OCI-LY1 (cell line): ENCODE measurements around the gene TRAK1.

ENCODE experiments used
- H2AFZ ChIP-seq: fragments of 200-600 bp; sonication (generic), shearing (Covaris generic); 2 replicates; pipeline ENCODE4 v1.6.0; 2014; ENCODE audit warnings: antibody characterized with exemption, mild to moderate bottlenecking, low read length
- H3F3A ChIP-seq: fragments of 200-600 bp; sonication (generic), shearing (Covaris generic); 2 replicates; pipeline ENCODE4 v1.6.0; 2014; ENCODE audit warnings: mild to moderate bottlenecking, antibody characterized with exemption, low read length, moderate library complexity; ENCODE audit not compliant: insufficient read depth
- H3K27ac ChIP-seq: fragments of 200-600 bp; sonication (generic); 2 replicates; pipeline ENCODE4 v1.5.1; 2014; ENCODE audit warnings: low read length, mixed run types, mild to moderate bottlenecking, low read depth; ENCODE audit not compliant: poor library complexity, severe bottlenecking
- H3K27me3 ChIP-seq: fragments of 200-600 bp; sonication (generic); 2 replicates; pipeline ENCODE4 v1.6.0; 2014; ENCODE audit warnings: antibody characterized with exemption, mild to moderate bottlenecking, low read length, moderate library complexity; ENCODE audit not compliant: insufficient read depth
- H3K36me3 ChIP-seq: fragments of 200-600 bp; sonication (generic); 2 replicates; pipeline ENCODE4 v1.6.1; 2014; ENCODE audit warnings: mild to moderate bottlenecking, antibody characterized with exemption, low read length, moderate library complexity, mixed read lengths; ENCODE audit not compliant: insufficient read depth
- H3K4me1 ChIP-seq: fragments of 200-600 bp; sonication (generic); 2 replicates; pipeline ENCODE4 v1.5.1; 2014; ENCODE audit warnings: mild to moderate bottlenecking, low read length, moderate library complexity; ENCODE audit not compliant: insufficient read depth, severe bottlenecking
- H3K4me2 ChIP-seq: fragments of 200-600 bp; sonication (generic), shearing (Covaris generic); 2 replicates; pipeline ENCODE4 v1.6.1; 2014; ENCODE audit warnings: low read length
- H3K4me3 ChIP-seq: fragments of 200-600 bp; sonication (generic); 2 replicates; pipeline ENCODE4 v1.5.1; 2014; ENCODE audit warnings: low read length, low read depth, mild to moderate bottlenecking, mixed read lengths; ENCODE audit not compliant: poor library complexity, severe bottlenecking
- H3K79me2 ChIP-seq: fragments of 200-600 bp; shearing (Covaris generic); 2 replicates; pipeline ENCODE4 v1.6.1; 2016; ENCODE audit warnings: mixed run types, low read length, mixed read lengths; ENCODE audit not compliant: insufficient read depth
- H3K9ac ChIP-seq: fragments of 200-600 bp; sonication (generic), shearing (Covaris generic); 2 replicates; pipeline ENCODE4 v1.6.1; 2014; ENCODE audit warnings: mild to moderate bottlenecking, low read length, mixed read lengths
- H3K9me2 ChIP-seq: fragments of 200-600 bp; sonication (generic), shearing (Covaris generic); 2 replicates; pipeline ENCODE4 v1.6.1; 2014; ENCODE audit warnings: low read depth, mild to moderate bottlenecking, low read length, mixed read lengths
- H3K9me3 ChIP-seq: fragments of 200-600 bp; shearing (Covaris generic); 2 replicates; pipeline ENCODE4 v1.6.1; 2014; ENCODE audit warnings: low read length, mixed read lengths
- H4K20me1 ChIP-seq: fragments of 200-600 bp; sonication (generic), shearing (Covaris generic); 2 replicates; pipeline ENCODE4 v1.6.0; 2016; ENCODE audit warnings: mild to moderate bottlenecking, low read length; ENCODE audit not compliant: insufficient read depth
- CTCF ChIP-seq: fragments of 200-600 bp; sonication (generic), shearing (Covaris generic); IDR thresholded peaks from 2 replicates; pipeline ENCODE4 v1.5.1; 2017; ENCODE audit warnings: mild to moderate bottlenecking, antibody characterized with exemption, low read length, moderate library complexity, mixed read lengths
- EZH2 ChIP-seq: fragments of 200-600 bp; sonication (generic), shearing (Covaris generic); IDR thresholded peaks from 2 replicates; pipeline ENCODE4 v1.8.0; 2017; ENCODE audit warnings: borderline replicate concordance, mixed run types, mild to moderate bottlenecking, antibody characterized with exemption, low read length, moderate library complexity, mixed read lengths

Gene TRAK1

GRCh38 chr3:42143440-42143839 lies 52.3 kb downstream of the TRAK1 start:
- Histone ChIP-seq H3K4me3 (no peak overlapping the region), H3K4me1 (peaks cover 57% of the 10 kb centered on the region), H3K9me2 (no peaks in the 10 kb centered on the region), H3K27ac (no peak overlapping the region), H3F3A (no peaks in the 10 kb centered on the region), H3K9ac (no peak overlapping the region), H3K4me2 (no peak overlapping the region), H3K79me2 (peaks cover 24% of the 10 kb centered on the region), H3K36me3 (peaks cover 4% of the 10 kb centered on the region; the same call in 1 of the 2 replicates), H2AFZ (no peak overlapping the region), H3K27me3 (no peaks in the 10 kb centered on the region), H3K9me3 (no peaks in the 10 kb centered on the region), H4K20me1 (no peaks in the 10 kb centered on the region)
- TF ChIP-seq EZH2 (no peak), CTCF (no peak)

- Histone ChIP-seq H3K4me3 (no peak overlapping the region), H3K9ac (no peak overlapping the region), H3K9me2 (no peaks in the 10 kb centered on the region), H2AFZ (no peak overlapping the region), H3K9me3 (no peaks in the 10 kb centered on the region), H3K27me3 (no peaks in the 10 kb centered on the region), H4K20me1 (no peaks in the 10 kb centered on the region), H3K27ac (no peak overlapping the region), H3F3A (no peaks in the 10 kb centered on the region), H3K4me1 (peaks cover 57% of the 10 kb centered on the region), H3K79me2 (peaks cover 27% of the 10 kb centered on the region), H3K36me3 (peaks cover 4% of the 10 kb centered on the region; the same call in 1 of the 2 replicates), H3K4me2 (no peak overlapping the region)
- no peak for TF ChIP-seq CTCF
- no peak for TF ChIP-seq EZH2
Observed at GRCh38 chr3:42144209-42144608, 53.1 kb downstream of the TRAK1 start.

- no peak overlapping the region for H3K4me3 ChIP-seq
- no peaks in the 10 kb centered on the region for H3K9me3 ChIP-seq
- H3K27me3 ChIP-seq: no peaks in the 10 kb centered on the region
- H3K9me2 ChIP-seq: no peaks in the 10 kb centered on the region
- H3K9ac ChIP-seq: no peak overlapping the region; the same call in 1 of the 2 replicates
- H3K79me2 ChIP-seq: peaks cover 14% of the 10 kb centered on the region
- TF ChIP-seq CTCF: 0 out of 2 replicates have a peak, but pooled peaks have one; percentile 8
- TF ChIP-seq EZH2: no peak
- peak overlapping the region; percentile 72 for H3K27ac ChIP-seq
- 0 out of 2 replicates have a peak, but pooled peaks cover 4% of the 10 kb centered on the region for H3K36me3 ChIP-seq
- no peaks in the 10 kb centered on the region for H4K20me1 ChIP-seq
- no peaks in the 10 kb centered on the region for H3F3A ChIP-seq
- H2AFZ ChIP-seq: no peak overlapping the region
- H3K4me1 ChIP-seq: peaks cover 46% of the 10 kb centered on the region
- H3K4me2 ChIP-seq: peak overlapping the region; percentile 36
Observed at GRCh38 chr3:42148086-42148848, 57.1 kb downstream of the TRAK1 start.
